HepG2 (cell line): ENCODE data around the gene PLXND1. TPM values are rescaled to one million over a fixed set of nuclear protein-coding genes. Genes with fewer than 3 reads are reported as not detected.

Experiments
- ARHGAP35 ChIP-seq: sonication (generic); formaldehyde crosslinking; IDR thresholded peaks from 2 replicates; pipeline ENCODE4 v1.9.0; 2022; ENCODE audit warnings: mild to moderate bottlenecking, inconsistent platforms, moderate library complexity, missing genetic modification reagents, borderline replicate concordance
- BORCS8-MEF2B ChIP-seq: sonication (generic); formaldehyde crosslinking; IDR thresholded peaks from 2 replicates; pipeline ENCODE4 v1.8.0; 2022; ENCODE audit warnings: mild to moderate bottlenecking, missing genetic modification reagents
- CBX1 ChIP-seq: IDR thresholded peaks from one replicate; pipeline ENCODE4 v1.6.1; 2016; ENCODE audit warnings: antibody characterized with exemption, low read depth
- FIP1L1 ChIP-seq: fragments of 200-400 bp; formaldehyde crosslinking; IDR thresholded peaks from 2 replicates; pipeline ENCODE4 v1.6.1; 2018; ENCODE audit warnings: low read depth, mild to moderate bottlenecking, low read length, moderate library complexity, borderline replicate concordance; ENCODE audit not compliant: insufficient read depth
- FOSL1 ChIP-seq: sonication (generic); formaldehyde crosslinking; IDR thresholded peaks from 2 replicates; pipeline ENCODE4 v1.9.0; 2021; ENCODE audit warnings: missing genetic modification reagents, borderline replicate concordance
- JDP2 ChIP-seq: sonication (generic); formaldehyde crosslinking; IDR thresholded peaks from 2 replicates; pipeline ENCODE4 v1.8.1; 2022; ENCODE audit warnings: missing genetic modification reagents, borderline replicate concordance
- KDM3A ChIP-seq: IDR thresholded peaks from 2 replicates; pipeline ENCODE4 v1.6.1; 2018; ENCODE audit warnings: low read depth, missing compliant biosample characterization
- MAF1 ChIP-seq: sonication (generic); formaldehyde crosslinking; IDR thresholded peaks from 2 replicates; pipeline ENCODE4 v1.5.0; 2020; ENCODE audit warnings: missing genetic modification reagents, borderline replicate concordance
- PLRG1 ChIP-seq: fragments of 450-650 bp; conservative IDR thresholded peaks from 2 replicates; pipeline ENCODE4 v1.6.1; 2016
- RAD21 ChIP-seq: fragments of 450-650 bp; formaldehyde crosslinking; IDR thresholded peaks from 2 replicates; pipeline ENCODE4 v1.5.0; 2020; ENCODE audit warnings: mild to moderate bottlenecking
- TARDBP ChIP-seq: sonication (generic); formaldehyde crosslinking; IDR thresholded peaks from 2 replicates; pipeline ENCODE4 v1.8.0; 2022; ENCODE audit warnings: mild to moderate bottlenecking, missing genetic modification reagents
- ZC3H13 ChIP-seq: sonication (generic); formaldehyde crosslinking; IDR thresholded peaks from 2 replicates; pipeline ENCODE4 v1.8.1; 2023; ENCODE audit warnings: mild to moderate bottlenecking, missing genetic modification reagents, moderate library complexity
- ZNF224 ChIP-seq: sonication (generic); formaldehyde crosslinking; IDR thresholded peaks from 2 replicates; pipeline ENCODE4 v1.5.0; 2020; ENCODE audit warnings: mild to moderate bottlenecking, missing genetic modification reagents
- ZNF33B ChIP-seq: sonication (generic); formaldehyde crosslinking; IDR thresholded peaks from 2 replicates; pipeline ENCODE4 v1.5.1; 2020; ENCODE audit warnings: mild to moderate bottlenecking, missing genetic modification reagents
- ZNF552 ChIP-seq: sonication (generic); formaldehyde crosslinking; IDR thresholded peaks from 2 replicates; pipeline ENCODE4 v1.9.0; 2022; ENCODE audit warnings: missing genetic modification reagents, mild to moderate bottlenecking, borderline replicate concordance
- ZNF616 ChIP-seq: sonication (generic); formaldehyde crosslinking; IDR thresholded peaks from 2 replicates; pipeline ENCODE4 v1.5.0; 2020; ENCODE audit warnings: low read depth, mild to moderate bottlenecking, missing genetic modification reagents
- ZNF75D ChIP-seq: sonication (generic); formaldehyde crosslinking; IDR thresholded peaks from 2 replicates; pipeline ENCODE4 v1.8.1; 2023; ENCODE audit warnings: missing genetic modification reagents, mild to moderate bottlenecking, borderline replicate concordance
- polyA plus RNA-seq, 8 experiments: library from polyadenylated mRNA; depleted of rRNA in 3 of 8; stranded (reverse) in 7 of 8; unstranded in 1 of 8; fragments of >200 nt; fragmentation: Illumina TruSeq in 4 of 8; extraction: Trizol in 4 of 8; gene quantifications; 2 replicates each; pipeline versions ENCODE4 v1.2.1 to v1.2.3, GENCODE V29; 2011 to 2016; ENCODE audit warnings: low read depth in 4 of 8, missing spikeins in 1 of 8, mixed read lengths in 1 of 8; ENCODE audit not compliant: insufficient read depth in 1 of 8
- total RNA-seq, 5 experiments: library from RNA; depleted of rRNA; stranded (reverse); fragments of >200 nt; fragmentation: Illumina TruSeq; extraction: Trizol; gene quantifications; 2 replicates each; pipeline ENCODE4 v1.2.3, GENCODE V29; 2016; ENCODE audit warnings: low read depth in 1 of 5
- TF ChIP-seq, protein P1 (sequence below): sonication (generic); formaldehyde crosslinking; IDR thresholded peaks from 2 replicates; pipeline ENCODE4 v1.4.0; 2020; ENCODE audit warnings: missing genetic modification reagents
- TF ChIP-seq, protein P2 (sequence below): fragments of 450-650 bp; IDR thresholded peaks from 2 replicates; pipeline ENCODE4 v1.6.1; 2016
- TF ChIP-seq, protein P3 (sequence below): sonication (generic); formaldehyde crosslinking; IDR thresholded peaks from 2 replicates; pipeline ENCODE4 v1.4.0; 2020; ENCODE audit warnings: missing genetic modification reagents, borderline replicate concordance
- TF ChIP-seq, protein P4 (sequence below): sonication (generic); formaldehyde crosslinking; IDR thresholded peaks from 2 replicates; pipeline ENCODE4 v1.4.0; 2020; ENCODE audit warnings: missing genetic modification reagents; ENCODE audit errors: not compliant biosample characterization

Gene PLXND1
- total and polyA plus RNA-seq, 2 of the 13 experiments (the other 11 are each of a cell fraction or from before 2014, with no cell fraction given), result 15.9 to 42.0 TPM

DNA sequence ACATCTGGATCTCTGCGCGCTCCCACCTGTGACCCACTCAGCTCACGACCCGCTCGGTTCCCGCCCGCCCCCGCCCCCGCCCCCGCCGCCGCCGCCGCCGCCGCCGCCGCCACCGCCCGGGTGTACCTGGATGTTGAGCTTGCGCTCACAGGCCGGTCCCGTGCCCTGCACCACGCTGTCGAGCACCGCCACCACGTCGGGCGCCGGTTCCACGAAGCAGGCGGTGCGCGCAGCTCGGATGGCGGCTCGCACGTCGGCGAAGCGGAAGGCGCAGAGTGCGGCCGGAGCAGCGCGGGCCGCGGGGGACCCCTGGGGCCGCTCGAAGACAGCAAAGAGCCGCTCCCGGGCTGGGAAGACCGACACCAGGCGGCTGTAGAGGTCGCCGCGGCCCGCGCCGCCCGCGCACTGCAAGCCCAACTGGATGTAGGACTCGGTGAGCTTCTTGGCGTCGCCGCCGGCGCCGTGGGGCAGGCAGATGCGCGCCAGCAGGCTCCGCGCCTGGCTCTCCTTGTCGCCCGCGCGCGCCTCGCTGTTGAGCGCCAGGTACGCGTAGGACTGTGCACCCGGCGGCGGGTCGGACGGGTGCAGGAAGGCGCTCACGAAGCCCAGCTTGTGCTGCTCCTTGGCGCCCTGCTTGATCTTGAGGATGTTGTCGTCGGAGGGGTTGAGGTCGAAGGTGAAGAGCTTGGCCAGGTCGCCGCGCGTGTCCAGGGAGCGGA, 1.1 kb downstream of the PLXND1 start (continued):
- TF ChIP-seq, protein P1, sequence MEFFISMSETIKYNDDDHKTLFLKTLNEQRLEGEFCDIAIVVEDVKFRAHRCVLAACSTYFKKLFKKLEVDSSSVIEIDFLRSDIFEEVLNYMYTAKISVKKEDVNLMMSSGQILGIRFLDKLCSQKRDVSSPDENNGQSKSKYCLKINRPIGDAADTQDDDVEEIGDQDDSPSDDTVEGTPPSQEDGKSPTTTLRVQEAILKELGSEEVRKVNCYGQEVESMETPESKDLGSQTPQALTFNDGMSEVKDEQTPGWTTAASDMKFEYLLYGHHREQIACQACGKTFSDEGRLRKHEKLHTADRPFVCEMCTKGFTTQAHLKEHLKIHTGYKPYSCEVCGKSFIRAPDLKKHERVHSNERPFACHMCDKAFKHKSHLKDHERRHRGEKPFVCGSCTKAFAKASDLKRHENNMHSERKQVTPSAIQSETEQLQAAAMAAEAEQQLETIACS (CRISPR knock-in tag), result no peak
- no peak for TF ChIP-seq BORCS8-MEF2B (CRISPR knock-in tag)
- no peak for TF ChIP-seq ZNF75D (CRISPR knock-in tag)
- TF ChIP-seq, protein P2, sequence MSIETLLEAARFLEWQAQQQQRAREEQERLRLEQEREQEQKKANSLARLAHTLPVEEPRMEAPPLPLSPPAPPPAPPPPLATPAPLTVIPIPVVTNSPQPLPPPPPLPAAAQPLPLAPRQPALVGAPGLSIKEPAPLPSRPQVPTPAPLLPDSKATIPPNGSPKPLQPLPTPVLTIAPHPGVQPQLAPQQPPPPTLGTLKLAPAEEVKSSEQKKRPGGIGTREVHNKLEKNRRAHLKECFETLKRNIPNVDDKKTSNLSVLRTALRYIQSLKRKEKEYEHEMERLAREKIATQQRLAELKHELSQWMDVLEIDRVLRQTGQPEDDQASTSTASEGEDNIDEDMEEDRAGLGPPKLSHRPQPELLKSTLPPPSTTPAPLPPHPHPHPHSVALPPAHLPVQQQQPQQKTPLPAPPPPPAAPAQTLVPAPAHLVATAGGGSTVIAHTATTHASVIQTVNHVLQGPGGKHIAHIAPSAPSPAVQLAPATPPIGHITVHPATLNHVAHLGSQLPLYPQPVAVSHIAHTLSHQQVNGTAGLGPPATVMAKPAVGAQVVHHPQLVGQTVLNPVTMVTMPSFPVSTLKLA, result no peak
- TF ChIP-seq FIP1L1, result no peak
- TF ChIP-seq ARHGAP35 (CRISPR knock-in tag), result 0 out of 2 replicates have a peak, but pooled peaks have one; percentile 35
- no peak for TF ChIP-seq CBX1
- TF ChIP-seq, protein P3, sequence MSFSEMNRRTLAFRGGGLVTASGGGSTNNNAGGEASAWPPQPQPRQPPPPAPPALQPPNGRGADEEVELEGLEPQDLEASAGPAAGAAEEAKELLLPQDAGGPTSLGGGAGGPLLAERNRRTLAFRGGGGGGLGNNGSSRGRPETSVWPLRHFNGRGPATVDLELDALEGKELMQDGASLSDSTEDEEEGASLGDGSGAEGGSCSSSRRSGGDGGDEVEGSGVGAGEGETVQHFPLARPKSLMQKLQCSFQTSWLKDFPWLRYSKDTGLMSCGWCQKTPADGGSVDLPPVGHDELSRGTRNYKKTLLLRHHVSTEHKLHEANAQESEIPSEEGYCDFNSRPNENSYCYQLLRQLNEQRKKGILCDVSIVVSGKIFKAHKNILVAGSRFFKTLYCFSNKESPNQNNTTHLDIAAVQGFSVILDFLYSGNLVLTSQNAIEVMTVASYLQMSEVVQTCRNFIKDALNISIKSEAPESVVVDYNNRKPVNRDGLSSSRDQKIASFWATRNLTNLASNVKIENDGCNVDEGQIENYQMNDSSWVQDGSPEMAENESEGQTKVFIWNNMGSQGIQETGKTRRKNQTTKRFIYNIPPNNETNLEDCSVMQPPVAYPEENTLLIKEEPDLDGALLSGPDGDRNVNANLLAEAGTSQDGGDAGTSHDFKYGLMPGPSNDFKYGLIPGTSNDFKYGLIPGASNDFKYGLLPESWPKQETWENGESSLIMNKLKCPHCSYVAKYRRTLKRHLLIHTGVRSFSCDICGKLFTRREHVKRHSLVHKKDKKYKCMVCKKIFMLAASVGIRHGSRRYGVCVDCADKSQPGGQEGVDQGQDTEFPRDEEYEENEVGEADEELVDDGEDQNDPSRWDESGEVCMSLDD (CRISPR knock-in tag), result 0 out of 2 replicates have a peak, but pooled peaks have one; percentile 38
- TF ChIP-seq ZNF552 (CRISPR knock-in tag), result no peak; the same call in 1 of the 2 replicates
- TF ChIP-seq JDP2, result no peak
- TF ChIP-seq RAD21 (CRISPR knock-in tag), result peak; percentile 51; the same call in 1 of the 2 replicates
- TF ChIP-seq FOSL1 (CRISPR knock-in tag), result no peak
- TF ChIP-seq KDM3A, result no peak
- peak; percentile 46; the same call in 1 of the 2 replicates for TF ChIP-seq ZNF616
- TF ChIP-seq ZC3H13 (CRISPR knock-in tag), result 0 out of 2 replicates have a peak, but pooled peaks have one; percentile 81
- no peak for TF ChIP-seq ZNF33B (CRISPR knock-in tag)
- TF ChIP-seq TARDBP (CRISPR knock-in tag), result no peak
- TF ChIP-seq ZNF224 (CRISPR knock-in tag), result no peak
- no peak for TF ChIP-seq MAF1 (CRISPR knock-in tag)
- TF ChIP-seq, protein P4, sequence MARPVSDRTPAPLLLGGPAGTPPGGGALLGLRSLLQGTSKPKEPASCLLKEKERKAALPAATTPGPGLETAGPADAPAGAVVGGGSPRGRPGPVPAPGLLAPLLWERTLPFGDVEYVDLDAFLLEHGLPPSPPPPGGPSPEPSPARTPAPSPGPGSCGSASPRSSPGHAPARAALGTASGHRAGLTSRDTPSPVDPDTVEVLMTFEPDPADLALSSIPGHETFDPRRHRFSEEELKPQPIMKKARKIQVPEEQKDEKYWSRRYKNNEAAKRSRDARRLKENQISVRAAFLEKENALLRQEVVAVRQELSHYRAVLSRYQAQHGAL (CRISPR knock-in tag), result peak; percentile 63
- no peak for TF ChIP-seq PLRG1
